ENCODE results near the gene SARM1. TPM values are rescaled to one million over a fixed set of nuclear protein-coding genes. Genes with fewer than 3 reads are reported as not detected.

SARM1 gene
- total RNA-seq, 1 experiment from 2014 or later = 17.4 TPM

DNA sequence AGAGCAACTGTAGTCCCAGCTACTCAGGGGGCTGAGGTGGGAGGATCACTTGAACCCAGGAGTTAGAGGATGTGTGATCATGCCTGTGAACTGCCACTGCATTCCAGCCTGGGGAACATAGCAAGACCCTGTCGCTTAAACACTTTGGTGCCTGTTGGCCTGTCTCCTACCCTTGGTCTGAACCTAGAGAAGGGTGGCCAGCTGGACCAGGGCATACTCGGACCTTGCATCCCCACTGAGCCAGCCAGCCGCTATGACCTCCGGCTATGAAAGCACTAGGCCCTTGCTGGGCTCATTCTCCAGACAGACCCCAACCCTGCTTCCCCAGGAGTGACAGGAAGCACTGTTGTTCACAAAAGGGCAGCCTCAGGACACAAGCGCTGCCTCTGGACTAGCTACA, 40.8 kb upstream of the SARM1 start:
- Histone ChIP-seq H3K9me3 (ENCODE audit: control insufficient read depth, insufficient read depth, low read depth, low read length) (no peaks in the 10 kb centered on the region), H3K4me1 (ENCODE audit: control insufficient read depth, insufficient read depth, low read length) (peaks cover 11% of the 10 kb centered on the region), H3K36me3 (ENCODE audit: control insufficient read depth, insufficient read depth, low read length) (no peaks in the 10 kb centered on the region; the same call in 1 of the 2 replicates), H3K27ac (ENCODE audit: low read length) (no peak overlapping the region), H3K27me3 (ENCODE audit: control insufficient read depth, insufficient read depth, low read length) (no peaks in the 10 kb centered on the region), H3K4me3 (ENCODE audit: low read depth in 2 of 2, low read length in 2 of 2) (no peak overlapping the region)
- intact Hi-C loops (cut with micrococcal nuclease; ENCODE audit: unreplicated experiment) (no loop called here), in situ Hi-C loops (cut with HindIII; ENCODE audit: low pct_unique_long_range_greater_than_20kb, low sequenced_read_pairs) (no loop called here)
- ATAC-seq (no peak), DNase-seq (ENCODE audit: low read depth, low spot score) (no peak)
- ChIA-PET POLR2A (interaction anchor here (0.7 to 1.0 kb wide), 3 partner anchors 27 to 195 kb away, joined by 3 to 4 read pairs (median 4); partner anchors contain the start of gene POLDIP2), CTCF (no interaction called here)
- BruUV-seq (replicated peaks) = no TSS peak
- no peak for TF ChIP-seq POLR2AphosphoS5 (IDR thresholded peaks at IDR 0.05; ENCODE audit: low read depth, low read length)
- TF ChIP-seq, protein P1, sequence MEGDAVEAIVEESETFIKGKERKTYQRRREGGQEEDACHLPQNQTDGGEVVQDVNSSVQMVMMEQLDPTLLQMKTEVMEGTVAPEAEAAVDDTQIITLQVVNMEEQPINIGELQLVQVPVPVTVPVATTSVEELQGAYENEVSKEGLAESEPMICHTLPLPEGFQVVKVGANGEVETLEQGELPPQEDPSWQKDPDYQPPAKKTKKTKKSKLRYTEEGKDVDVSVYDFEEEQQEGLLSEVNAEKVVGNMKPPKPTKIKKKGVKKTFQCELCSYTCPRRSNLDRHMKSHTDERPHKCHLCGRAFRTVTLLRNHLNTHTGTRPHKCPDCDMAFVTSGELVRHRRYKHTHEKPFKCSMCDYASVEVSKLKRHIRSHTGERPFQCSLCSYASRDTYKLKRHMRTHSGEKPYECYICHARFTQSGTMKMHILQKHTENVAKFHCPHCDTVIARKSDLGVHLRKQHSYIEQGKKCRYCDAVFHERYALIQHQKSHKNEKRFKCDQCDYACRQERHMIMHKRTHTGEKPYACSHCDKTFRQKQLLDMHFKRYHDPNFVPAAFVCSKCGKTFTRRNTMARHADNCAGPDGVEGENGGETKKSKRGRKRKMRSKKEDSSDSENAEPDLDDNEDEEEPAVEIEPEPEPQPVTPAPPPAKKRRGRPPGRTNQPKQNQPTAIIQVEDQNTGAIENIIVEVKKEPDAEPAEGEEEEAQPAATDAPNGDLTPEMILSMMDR (IDR thresholded peaks at IDR 0.05) = no peak
- TF ChIP-seq SIN3A (IDR thresholded peaks at IDR 0.05; ENCODE audit: borderline replicate concordance, insufficient read depth, low read depth, low read length) = no peak
- TF ChIP-seq, protein P2, sequence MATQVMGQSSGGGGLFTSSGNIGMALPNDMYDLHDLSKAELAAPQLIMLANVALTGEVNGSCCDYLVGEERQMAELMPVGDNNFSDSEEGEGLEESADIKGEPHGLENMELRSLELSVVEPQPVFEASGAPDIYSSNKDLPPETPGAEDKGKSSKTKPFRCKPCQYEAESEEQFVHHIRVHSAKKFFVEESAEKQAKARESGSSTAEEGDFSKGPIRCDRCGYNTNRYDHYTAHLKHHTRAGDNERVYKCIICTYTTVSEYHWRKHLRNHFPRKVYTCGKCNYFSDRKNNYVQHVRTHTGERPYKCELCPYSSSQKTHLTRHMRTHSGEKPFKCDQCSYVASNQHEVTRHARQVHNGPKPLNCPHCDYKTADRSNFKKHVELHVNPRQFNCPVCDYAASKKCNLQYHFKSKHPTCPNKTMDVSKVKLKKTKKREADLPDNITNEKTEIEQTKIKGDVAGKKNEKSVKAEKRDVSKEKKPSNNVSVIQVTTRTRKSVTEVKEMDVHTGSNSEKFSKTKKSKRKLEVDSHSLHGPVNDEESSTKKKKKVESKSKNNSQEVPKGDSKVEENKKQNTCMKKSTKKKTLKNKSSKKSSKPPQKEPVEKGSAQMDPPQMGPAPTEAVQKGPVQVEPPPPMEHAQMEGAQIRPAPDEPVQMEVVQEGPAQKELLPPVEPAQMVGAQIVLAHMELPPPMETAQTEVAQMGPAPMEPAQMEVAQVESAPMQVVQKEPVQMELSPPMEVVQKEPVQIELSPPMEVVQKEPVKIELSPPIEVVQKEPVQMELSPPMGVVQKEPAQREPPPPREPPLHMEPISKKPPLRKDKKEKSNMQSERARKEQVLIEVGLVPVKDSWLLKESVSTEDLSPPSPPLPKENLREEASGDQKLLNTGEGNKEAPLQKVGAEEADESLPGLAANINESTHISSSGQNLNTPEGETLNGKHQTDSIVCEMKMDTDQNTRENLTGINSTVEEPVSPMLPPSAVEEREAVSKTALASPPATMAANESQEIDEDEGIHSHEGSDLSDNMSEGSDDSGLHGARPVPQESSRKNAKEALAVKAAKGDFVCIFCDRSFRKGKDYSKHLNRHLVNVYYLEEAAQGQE (IDR thresholded peaks at IDR 0.05; ENCODE audit: insufficient read depth in 1 of 2, low read depth in 2 of 2, low read length in 1 of 2) = no peak
- no peak for TF ChIP-seq TCF7L2 (IDR thresholded peaks at IDR 0.05; ENCODE audit: low read depth, low read length)

DNA sequence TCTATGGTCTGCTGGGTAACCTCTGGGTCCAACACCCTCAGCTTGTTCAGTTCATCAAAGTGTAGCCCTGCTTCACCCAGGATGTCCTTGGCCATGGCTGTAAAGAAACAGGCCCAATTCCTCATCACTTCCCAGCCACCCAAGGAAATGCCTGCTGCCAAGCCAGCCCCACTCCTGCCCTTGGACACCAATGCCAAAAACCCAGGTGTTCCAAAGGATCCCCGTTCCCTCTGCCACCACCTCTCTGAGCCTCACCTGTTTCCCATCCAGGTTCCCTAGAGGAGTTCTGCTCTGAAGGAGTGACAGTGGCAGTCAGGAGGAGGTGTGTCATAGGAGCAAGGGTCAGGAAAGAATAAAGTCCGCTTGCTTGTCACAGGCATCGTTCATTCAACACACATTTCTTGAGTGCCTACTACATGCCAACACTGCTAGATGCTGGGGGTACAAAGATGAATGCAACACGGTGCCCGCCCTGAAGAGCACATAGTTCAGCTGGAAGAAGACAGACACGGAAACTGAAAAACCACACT, 39.5 kb upstream of the SARM1 start:
- intact Hi-C loops (cut with micrococcal nuclease; ENCODE audit: unreplicated experiment) = no loop called here

More for the DNA sequence above, 39.5 kb upstream of the SARM1 start:
- TF ChIP-seq POLR2AphosphoS5 (IDR thresholded peaks at IDR 0.05; ENCODE audit: low read depth, low read length) = no peak
- TF ChIP-seq, protein P2 (IDR thresholded peaks at IDR 0.05; ENCODE audit: insufficient read depth in 1 of 2, low read depth in 2 of 2, low read length in 1 of 2) = no peak
- TF ChIP-seq SIN3A (IDR thresholded peaks at IDR 0.05; ENCODE audit: borderline replicate concordance, insufficient read depth, low read depth, low read length) = no peak
- TF ChIP-seq TCF7L2 (IDR thresholded peaks at IDR 0.05; ENCODE audit: low read depth, low read length) = no peak
- TF ChIP-seq, protein P1 (IDR thresholded peaks at IDR 0.05) = no peak
- H3K9me3 ChIP-seq (ENCODE audit: control insufficient read depth, insufficient read depth, low read depth, low read length) = no peaks in the 10 kb centered on the region
- ChIA-PET POLR2A (interaction anchor here (1.0 kb wide), 1 partner anchor 25 kb away, joined by 4 read pairs; the partner anchor contains the start of gene POLDIP2), CTCF (no interaction called here)
- H3K27ac ChIP-seq (ENCODE audit: low read length) = no peak overlapping the region
- no peak overlapping the region for H3K4me3 ChIP-seq (ENCODE audit: low read depth in 2 of 2, low read length in 2 of 2)
- ATAC-seq (no peak), DNase-seq (ENCODE audit: low read depth, low spot score) (no peak)
- H3K27me3 ChIP-seq (ENCODE audit: control insufficient read depth, insufficient read depth, low read length) = no peaks in the 10 kb centered on the region
- BruUV-seq (replicated peaks) = no TSS peak
- in situ Hi-C loops (cut with HindIII; ENCODE audit: low pct_unique_long_range_greater_than_20kb, low sequenced_read_pairs) = no loop called here
- H3K4me1 ChIP-seq (ENCODE audit: control insufficient read depth, insufficient read depth, low read length) = peaks cover 18% of the 10 kb centered on the region
- no peaks in the 10 kb centered on the region; the same call in 1 of the 2 replicates for H3K36me3 ChIP-seq (ENCODE audit: control insufficient read depth, insufficient read depth, low read length)

Measured in Panc1 (cell line).